IMR-90 (cell line): ENCODE data around the gene ALLC. TPM values are rescaled to one million over a fixed set of nuclear protein-coding genes. Genes with fewer than 3 reads are reported as not detected.

Source experiments
- ATAC-seq: fragments of 200-7000 bp; cut with Tn5 transposase; 2 replicates; pipeline ENCODE4 v1.9.1; 2020; ENCODE audit warnings: low read depth, mild to moderate bottlenecking, moderate library complexity
- BruUV-seq: library from RNA; stranded (reverse); fragments of 400-500 nt; replicated peaks from 2 replicates; lab custom pipeline; 2021; lab: Mats Ljungman, UMichigan
- CTCF ChIA-PET: fragments of 300-600 bp; formaldehyde crosslinking; extraction: SDS; loops from one replicate; lab custom pipeline; 2021; ENCODE audit warnings: antibody characterized with exemption; lab: Yijun Ruan, JAX
- POLR2A ChIA-PET: fragments of 300-600 bp; sonication (Branson Sonifier 250); formaldehyde crosslinking; loops from one replicate; lab custom pipeline; 2022; ENCODE audit warnings: antibody characterized with exemption; ENCODE audit not compliant: unreplicated experiment; lab: Charles Lee
- DNase-seq: peaks from one replicate; pipeline ENCODE4 v3.0.0; 2013
- H2AFZ ChIP-seq: replicated peaks from 2 replicates; pipeline ENCODE3; 2013; ENCODE audit warnings: low read length, mild to moderate bottlenecking; ENCODE audit not compliant: poor library complexity
- H2AK5ac ChIP-seq: 2 replicates; pipeline ENCODE4 v1.6.1; 2013; ENCODE audit warnings: low read depth, low read length, inconsistent platforms
- H2AK9ac ChIP-seq: replicated peaks from 2 replicates; pipeline ENCODE3; 2013; ENCODE audit warnings: mild to moderate bottlenecking, low read depth, low read length, moderate library complexity; ENCODE audit not compliant: poor library complexity
- H2BK120ac ChIP-seq: 2 replicates; pipeline ENCODE4 v1.6.1; 2013; ENCODE audit warnings: low read depth, low read length, inconsistent platforms
- H2BK15ac ChIP-seq: 3 replicates; pipeline ENCODE4 v1.6.1; 2013; ENCODE audit warnings: low read depth, low read length, inconsistent platforms
- H2BK20ac ChIP-seq: 2 replicates; pipeline ENCODE4 v1.6.1; 2013; ENCODE audit warnings: low read depth, mild to moderate bottlenecking, inconsistent platforms, low read length, moderate library complexity
- H2BK5ac ChIP-seq: 2 replicates; pipeline ENCODE4 v1.6.1; 2013; ENCODE audit warnings: mild to moderate bottlenecking, low read depth, low read length, inconsistent platforms; ENCODE audit not compliant: poor library complexity, severe bottlenecking
- H3K14ac ChIP-seq: replicated peaks from 2 replicates; pipeline ENCODE4 v1.6.1; 2013; ENCODE audit warnings: low read depth, low read length, inconsistent platforms
- H3K18ac ChIP-seq: 2 replicates; pipeline ENCODE4 v1.6.1; 2013; ENCODE audit warnings: low read depth, low read length, control low read depth
- H3K23ac ChIP-seq: 2 replicates; pipeline ENCODE4 v1.6.1; 2013; ENCODE audit warnings: low read depth, low read length, inconsistent platforms
- H3K27ac ChIP-seq: 2 replicates; pipeline ENCODE4 v1.5.1; 2013; ENCODE audit warnings: mild to moderate bottlenecking, control low read depth, low read length; ENCODE audit not compliant: insufficient read depth
- H3K27me3 ChIP-seq: 2 replicates; pipeline ENCODE4 v1.6.1; 2013; ENCODE audit warnings: low read length; ENCODE audit not compliant: control insufficient read depth, insufficient read depth
- H3K36me3 ChIP-seq: 2 replicates; pipeline ENCODE4 v1.6.1; 2013; ENCODE audit warnings: low read length, mixed read lengths; ENCODE audit not compliant: control insufficient read depth, insufficient read depth
- H3K4ac ChIP-seq: 2 replicates; pipeline ENCODE4 v1.6.1; 2013; ENCODE audit warnings: low read depth, low read length, inconsistent platforms
- H3K4me1 ChIP-seq: 2 replicates; pipeline ENCODE4 v1.6.1; 2013; ENCODE audit warnings: low read length, mixed read lengths; ENCODE audit not compliant: control insufficient read depth, insufficient read depth
- H3K4me2 ChIP-seq: 2 replicates; pipeline ENCODE4 v1.6.1; 2013; ENCODE audit warnings: low read depth, mild to moderate bottlenecking, control low read depth, low read length, moderate library complexity
- H3K4me3 ChIP-seq: 2 replicates; pipeline ENCODE4 v1.5.1; 2013; ENCODE audit warnings: low read depth, mild to moderate bottlenecking, control low read depth, low read length, moderate library complexity; ENCODE audit not compliant: insufficient read depth
- H3K56ac ChIP-seq: 2 replicates; pipeline ENCODE4 v1.6.1; 2013; ENCODE audit warnings: low read length, inconsistent platforms; ENCODE audit not compliant: insufficient read depth; ENCODE audit errors: extremely low read depth
- H3K79me1 ChIP-seq, 2 experiments: 2 replicates each; pipeline ENCODE4 v1.6.1; 2013; ENCODE audit warnings: low read length in 2 of 2, inconsistent platforms in 1 of 2, low read depth in 1 of 2
- H3K9ac ChIP-seq: 2 replicates; pipeline ENCODE4 v1.6.1; 2013; ENCODE audit warnings: low read depth, low read length, control low read depth
- H3K9me1 ChIP-seq: 2 replicates; pipeline ENCODE4 v1.6.1; 2013; ENCODE audit warnings: low read length, inconsistent platforms; ENCODE audit not compliant: insufficient read depth
- H3K9me3 ChIP-seq: 2 replicates; pipeline ENCODE4 v1.6.1; 2013; ENCODE audit warnings: low read length; ENCODE audit not compliant: control insufficient read depth, insufficient read depth
- H4K20me1 ChIP-seq: 2 replicates; pipeline ENCODE4 v1.6.1; 2013; ENCODE audit warnings: low read length, inconsistent platforms; ENCODE audit not compliant: insufficient read depth
- H4K5ac ChIP-seq: 2 replicates; pipeline ENCODE4 v1.6.1; 2013; ENCODE audit warnings: mild to moderate bottlenecking, low read depth, low read length, control low read depth
- H4K8ac ChIP-seq, 2 experiments: 2 replicates each; pipeline ENCODE4 v1.6.1; 2013; ENCODE audit warnings: low read depth in 2 of 2, low read length in 2 of 2, control low read depth in 1 of 2, inconsistent platforms in 1 of 2
- H4K91ac ChIP-seq: 2 replicates; pipeline ENCODE4 v1.6.1; 2013; ENCODE audit warnings: low read depth, low read length, inconsistent platforms; ENCODE audit not compliant: insufficient read depth
- BHLHE40 ChIP-seq: fragments of 150-350 bp; IDR thresholded peaks from 2 replicates; pipeline ENCODE4 v1.6.1; 2016; ENCODE audit warnings: mild to moderate bottlenecking, low read depth, low read length
- MAFK ChIP-seq: IDR thresholded peaks from 2 replicates; pipeline ENCODE4 v1.6.1; 2012; ENCODE audit warnings: low read depth, low read length, improper control_type of control experiment
- MAZ ChIP-seq: IDR thresholded peaks from 2 replicates; pipeline ENCODE4 v1.6.1; 2012; ENCODE audit warnings: low read depth, mild to moderate bottlenecking, low read length, improper control_type of control experiment, moderate library complexity, borderline replicate concordance
- MXI1 ChIP-seq: IDR thresholded peaks from 2 replicates; pipeline ENCODE4 v1.6.1; 2012; ENCODE audit warnings: low read depth, mild to moderate bottlenecking, low read length, moderate library complexity, borderline replicate concordance
- NFE2L2 ChIP-seq: fragments of 150-350 bp; IDR thresholded peaks from 2 replicates; pipeline ENCODE4 v1.6.1; 2016; ENCODE audit warnings: low read depth, mild to moderate bottlenecking, low read length
- POLR2A ChIP-seq: IDR thresholded peaks from 2 replicates; pipeline ENCODE4 v1.6.1; 2012; ENCODE audit warnings: mild to moderate bottlenecking, low read depth, low read length
- RAD21 ChIP-seq: IDR thresholded peaks from 2 replicates; pipeline ENCODE4 v1.6.1; 2012; ENCODE audit warnings: low read length, improper control_type of control experiment
- RCOR1 ChIP-seq: IDR thresholded peaks from 2 replicates; pipeline ENCODE4 v1.6.1; 2012; ENCODE audit warnings: mild to moderate bottlenecking, low read length, improper control_type of control experiment; ENCODE audit not compliant: insufficient replicate concordance
- RFX5 ChIP-seq: IDR thresholded peaks from 2 replicates; pipeline ENCODE4 v1.8.0; 2012; ENCODE audit warnings: low read depth, mild to moderate bottlenecking, low read length, moderate library complexity
- SMC3 ChIP-seq: fragments of 150-350 bp; IDR thresholded peaks from 2 replicates; pipeline ENCODE4 v1.6.1; 2016; ENCODE audit warnings: low read depth, mild to moderate bottlenecking, antibody characterized with exemption, low read length, moderate library complexity
- WGBS, 2 experiments: methylation state at CpG; one replicate each; pipeline versions ENCODE4 v1.1.5 to v1.1.7; 2013; ENCODE audit warnings: missing lambda C conversion rate in 2 of 2; ENCODE audit not compliant: insufficient read length in 1 of 2; ENCODE audit errors: extremely low coverage in 2 of 2; 5-methylcytosine and 5-hydroxymethylcytosine counted together
- dilution Hi-C: fragments of 300-500 bp; cut with HindIII; formaldehyde crosslinking; loops from one replicate; pipeline ENCODE4 v1.14.3; 2018; ENCODE audit warnings: low sequenced_read_pairs; ENCODE audit not compliant: unreplicated experiment
- in situ Hi-C: fragments of 300-500 bp; cut with MboI; formaldehyde crosslinking; loops from 3 replicates; pipeline ENCODE4 v1.14.3; 2019; ENCODE audit warnings: low sequenced_read_pairs, inconsistent platforms, mixed read lengths
- intact Hi-C: fragments of 100-400 bp; cut with micrococcal nuclease; formaldehyde crosslinking; loops from 2 replicates; pipeline ENCODE4 v1.10.0; 2022
- polyA plus RNA-seq, 3 experiments: library from polyadenylated mRNA; depleted of rRNA; stranded (reverse); fragments of >200 nt; gene quantifications; 2 replicates each; pipeline ENCODE4 v1.2.3, GENCODE V29; 2012; ENCODE audit warnings: low replicate concordance in 1 of 3
- total RNA-seq: library from RNA; depleted of rRNA; stranded (reverse); fragments of >200 nt; gene quantifications from 2 replicates; pipeline ENCODE4 v1.2.3, GENCODE V29; 2012
- TF ChIP-seq, protein P1 (sequence below): conservative IDR thresholded peaks from 2 replicates; pipeline ENCODE4 v1.5.1; 2012; ENCODE audit warnings: mild to moderate bottlenecking, low read depth, low read length, improper control_type of control experiment

ALLC gene
- total and polyA plus RNA-seq, 2 of the 4 experiments (the other 2 are of a cell fraction) = not detected

DNA sequence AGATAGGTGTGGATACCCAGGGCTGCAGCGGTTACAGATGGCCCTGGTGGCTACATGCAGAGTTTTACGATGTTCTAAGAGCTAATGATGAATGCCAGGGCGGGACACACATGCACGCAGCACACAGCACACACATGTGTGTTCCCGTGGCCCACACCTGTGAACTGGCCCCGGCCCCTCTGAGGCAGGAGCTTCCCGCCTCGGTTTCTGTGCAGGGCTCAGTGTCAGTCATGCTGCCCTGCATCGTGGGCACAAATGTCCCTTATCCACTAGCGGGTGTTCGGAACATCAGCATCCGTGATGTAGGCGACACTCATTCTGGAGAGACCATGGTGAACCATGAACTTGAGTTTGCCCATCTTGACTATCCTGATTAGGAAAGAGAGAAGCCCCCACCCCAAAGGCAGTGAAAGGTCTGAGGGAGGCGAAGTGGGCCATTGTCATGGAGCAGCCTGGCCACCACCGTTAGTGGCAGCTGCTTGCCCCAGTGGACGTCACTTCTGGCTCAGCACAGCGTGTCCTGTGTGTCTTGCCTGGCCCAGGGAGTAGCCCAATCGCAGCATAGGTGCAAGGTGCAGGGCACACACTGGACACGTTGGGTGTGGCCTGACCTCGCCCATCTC is 89.1 kb downstream of the ALLC start:
- H4K91ac ChIP-seq = no peak overlapping the region
- H3K9me3 ChIP-seq = no peaks in the 10 kb centered on the region
- H3K27ac ChIP-seq = no peak overlapping the region
- BruUV-seq = no TSS peak
- H2AFZ ChIP-seq = no peak overlapping the region
- dilution Hi-C loops (no loop called here), intact Hi-C loops (no loop called here), in situ Hi-C loops (no loop called here)
- no peak overlapping the region for H2BK5ac ChIP-seq
- H2BK15ac ChIP-seq = no peak overlapping the region
- H3K14ac ChIP-seq = no peak overlapping the region
- 87% methylated on average over 9 of the region's 20 CpGs; no CpG with 5 or more reads in 1 of the 2 experiments for WGBS, 2 experiments
- TF ChIP-seq RAD21 = no peak
- TF ChIP-seq, protein P1, sequence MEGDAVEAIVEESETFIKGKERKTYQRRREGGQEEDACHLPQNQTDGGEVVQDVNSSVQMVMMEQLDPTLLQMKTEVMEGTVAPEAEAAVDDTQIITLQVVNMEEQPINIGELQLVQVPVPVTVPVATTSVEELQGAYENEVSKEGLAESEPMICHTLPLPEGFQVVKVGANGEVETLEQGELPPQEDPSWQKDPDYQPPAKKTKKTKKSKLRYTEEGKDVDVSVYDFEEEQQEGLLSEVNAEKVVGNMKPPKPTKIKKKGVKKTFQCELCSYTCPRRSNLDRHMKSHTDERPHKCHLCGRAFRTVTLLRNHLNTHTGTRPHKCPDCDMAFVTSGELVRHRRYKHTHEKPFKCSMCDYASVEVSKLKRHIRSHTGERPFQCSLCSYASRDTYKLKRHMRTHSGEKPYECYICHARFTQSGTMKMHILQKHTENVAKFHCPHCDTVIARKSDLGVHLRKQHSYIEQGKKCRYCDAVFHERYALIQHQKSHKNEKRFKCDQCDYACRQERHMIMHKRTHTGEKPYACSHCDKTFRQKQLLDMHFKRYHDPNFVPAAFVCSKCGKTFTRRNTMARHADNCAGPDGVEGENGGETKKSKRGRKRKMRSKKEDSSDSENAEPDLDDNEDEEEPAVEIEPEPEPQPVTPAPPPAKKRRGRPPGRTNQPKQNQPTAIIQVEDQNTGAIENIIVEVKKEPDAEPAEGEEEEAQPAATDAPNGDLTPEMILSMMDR = no peak
- TF ChIP-seq MAFK = no peak
- TF ChIP-seq MXI1 = no peak
- no peak for TF ChIP-seq SMC3
- TF ChIP-seq POLR2A = no peak
- no peak for TF ChIP-seq RCOR1
- no peak for TF ChIP-seq NFE2L2
- TF ChIP-seq MAZ = no peak
- no peak for TF ChIP-seq RFX5
- no peak for TF ChIP-seq BHLHE40
- no peak overlapping the region for H2AK9ac ChIP-seq
- DNase-seq (no peak), ATAC-seq (no peak)
- H3K18ac ChIP-seq = no peak overlapping the region
- H3K4me1 ChIP-seq = no peaks in the 10 kb centered on the region
- no peak overlapping the region for H4K5ac ChIP-seq
- H2AK5ac ChIP-seq = no peak overlapping the region
- no peak overlapping the region for H2BK20ac ChIP-seq
- no peak overlapping the region for H3K4me2 ChIP-seq
- no peaks in the 10 kb centered on the region for H3K36me3 ChIP-seq
- ChIA-PET POLR2A (no interaction called here), CTCF (no interaction called here)
- no peaks in the 10 kb centered on the region for H4K20me1 ChIP-seq
- no peak overlapping the region for H2BK120ac ChIP-seq
- H3K9ac ChIP-seq = no peak overlapping the region
- no peak overlapping the region for H3K23ac ChIP-seq
- H4K8ac ChIP-seq = no peak overlapping the region
- H3K4ac ChIP-seq = no peak overlapping the region
- no peak overlapping the region for H3K4me3 ChIP-seq
- H3K56ac ChIP-seq = no peak overlapping the region
- no peaks in the 10 kb centered on the region for H3K27me3 ChIP-seq
- no peaks in the 10 kb centered on the region for H3K79me1 ChIP-seq
- H3K9me1 ChIP-seq = no peaks in the 10 kb centered on the region
